Hematopoietic multipotent progenitor cell treated with erythropoietin and hydrocortisone succinate and interleukin-3 and kit ligand, for 8 days (in vitro differentiated cells): ENCODE data around the gene IL36RN.

ENCODE experiments used
- DNase-seq: peaks from one replicate; pipeline ENCODE4 v3.0.0-alpha.2; 2015

IL36RN gene

GRCh38 chr2:113104054-113104611, 45.1 kb downstream of the IL36RN start:
- DNase-seq, result no peak

- no peak for DNase-seq
These were observed 46.2 kb downstream of the IL36RN start for GRCh38 chr2:113105047-113105785.

GRCh38 chr2:113111121-113111520, 52.1 kb downstream of the IL36RN start:
- no peak for DNase-seq

- DNase-seq, result no peak
These were observed 52.9 kb downstream of the IL36RN start for GRCh38 chr2:113111823-113112287.

- DNase-seq, result no peak
These were observed 53.4 kb downstream of the IL36RN start for GRCh38 chr2:113112441-113112840.

GRCh38 chr2:113112871-113113270, 53.9 kb downstream of the IL36RN start:
- DNase-seq, result no peak

- no peak for DNase-seq
These were observed 54.8 kb downstream of the IL36RN start for GRCh38 chr2:113113807-113114206.
